ENCODE results near the gene MAGI1.

MAGI1 gene

GRCh38 chr3:65561617-65562016 lies 477.1 kb downstream of the MAGI1 start:
- ATAC-seq: no peak

GRCh38 chr3:65560901-65561300 lies 477.8 kb downstream of the MAGI1 start:
- ATAC-seq: no peak
- TF ChIP-seq TOX (CRISPR knock-in tag; IDR thresholded peaks at IDR 0.05; ENCODE audit: borderline replicate concordance) (no peak), BACH2 (CRISPR knock-in tag; IDR thresholded peaks at IDR 0.05; ENCODE audit: borderline replicate concordance) (no peak), TCF4 (CRISPR knock-in tag; IDR thresholded peaks at IDR 0.05; ENCODE audit: borderline replicate concordance) (no peak), ZNF70 (CRISPR knock-in tag; IDR thresholded peaks at IDR 0.05) (no peak), ZC3H10 (CRISPR knock-in tag; IDR thresholded peaks at IDR 0.05) (no peak)

More at GRCh38 chr3:65561617-65562016, 477.1 kb downstream of the MAGI1 start:
- TF ChIP-seq ESRRG (CRISPR knock-in tag; IDR thresholded peaks at IDR 0.05) (no peak), SNAI2 (CRISPR knock-in tag; IDR thresholded peaks at IDR 0.05) (no peak), ZFP30 (CRISPR knock-in tag; IDR thresholded peaks at IDR 0.05) (no peak), POU6F1 (CRISPR knock-in tag; IDR thresholded peaks at IDR 0.05; ENCODE audit: borderline replicate concordance, low read depth) (no peak), ZNF565 (CRISPR knock-in tag; conservative IDR thresholded peaks at IDR 0.05; ENCODE audit: low read depth) (no peak), PATZ1 (CRISPR knock-in tag; IDR thresholded peaks at IDR 0.05; ENCODE audit: borderline replicate concordance) (no peak), GLIS3 (CRISPR knock-in tag; IDR thresholded peaks at IDR 0.05) (no peak), RARB (CRISPR knock-in tag; IDR thresholded peaks at IDR 0.05) (no peak), ZNF70 (CRISPR knock-in tag; IDR thresholded peaks at IDR 0.05) (no peak), OSR1 (CRISPR knock-in tag; IDR thresholded peaks at IDR 0.05) (no peak)

- ATAC-seq: no peak
- TF ChIP-seq ESRRG (CRISPR knock-in tag; IDR thresholded peaks at IDR 0.05) (no peak), ZFP3 (CRISPR knock-in tag; IDR thresholded peaks at IDR 0.05) (no peak), ZNF565 (CRISPR knock-in tag; conservative IDR thresholded peaks at IDR 0.05; ENCODE audit: low read depth) (no peak), BACH2 (CRISPR knock-in tag; IDR thresholded peaks at IDR 0.05; ENCODE audit: borderline replicate concordance) (no peak), ZFP30 (CRISPR knock-in tag; IDR thresholded peaks at IDR 0.05) (no peak), TCF4 (CRISPR knock-in tag; IDR thresholded peaks at IDR 0.05; ENCODE audit: borderline replicate concordance) (peak; percentile 77), PPARA (CRISPR knock-in tag; IDR thresholded peaks at IDR 0.05; ENCODE audit: borderline replicate concordance) (no peak), ZNF8 (CRISPR knock-in tag; IDR thresholded peaks at IDR 0.05) (0 out of 2 replicates have a peak, but pooled peaks have one; percentile 9), ISL1 (CRISPR knock-in tag; IDR thresholded peaks at IDR 0.05) (no peak)
Observed at GRCh38 chr3:65560133-65560532, 478.6 kb downstream of the MAGI1 start.

GRCh38 chr3:65559643-65560042 lies 479.1 kb downstream of the MAGI1 start:
- no peak for TF ChIP-seq PPARA (CRISPR knock-in tag; IDR thresholded peaks at IDR 0.05; ENCODE audit: borderline replicate concordance)
- TF ChIP-seq ZNF8 (CRISPR knock-in tag; IDR thresholded peaks at IDR 0.05): no peak
- no peak for TF ChIP-seq ARNTL (CRISPR knock-in tag; IDR thresholded peaks at IDR 0.05; ENCODE audit: borderline replicate concordance, low read depth)
- no peak for ATAC-seq

DNA sequence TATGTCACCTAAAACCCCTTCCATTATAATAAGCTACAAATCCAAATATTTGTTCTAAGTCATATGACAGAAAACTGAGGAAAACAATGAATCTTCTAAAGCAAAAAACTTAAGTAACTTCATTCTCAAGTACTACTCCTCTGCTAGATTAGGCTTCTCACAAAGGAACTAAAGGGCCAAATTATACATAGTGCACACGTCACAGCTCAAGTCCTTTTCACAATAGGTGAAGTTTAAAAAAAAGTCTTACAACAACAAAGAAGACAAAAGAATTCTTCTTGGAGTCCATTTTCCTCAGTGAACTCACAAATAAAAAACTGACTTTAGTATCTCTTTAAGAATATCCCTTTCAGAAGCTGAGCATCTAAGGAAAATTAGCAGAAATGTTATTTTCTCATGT lies 479.9 kb downstream of the MAGI1 start:
- TF ChIP-seq POU6F1 (CRISPR knock-in tag; IDR thresholded peaks at IDR 0.05; ENCODE audit: borderline replicate concordance, low read depth) (no peak), RARB (CRISPR knock-in tag; IDR thresholded peaks at IDR 0.05) (no peak), CSRNP3 (CRISPR knock-in tag; IDR thresholded peaks at IDR 0.05) (no peak), OSR1 (CRISPR knock-in tag; IDR thresholded peaks at IDR 0.05) (no peak), ZFP30 (CRISPR knock-in tag; IDR thresholded peaks at IDR 0.05) (no peak), ZNF70 (CRISPR knock-in tag; IDR thresholded peaks at IDR 0.05) (no peak), PATZ1 (CRISPR knock-in tag; IDR thresholded peaks at IDR 0.05; ENCODE audit: borderline replicate concordance) (no peak), TOX (CRISPR knock-in tag; IDR thresholded peaks at IDR 0.05; ENCODE audit: borderline replicate concordance) (no peak), CSDC2 (CRISPR knock-in tag; IDR thresholded peaks at IDR 0.05) (no peak), ISL1 (CRISPR knock-in tag; IDR thresholded peaks at IDR 0.05) (no peak), ESRRG (CRISPR knock-in tag; IDR thresholded peaks at IDR 0.05) (no peak), ZNF565 (CRISPR knock-in tag; conservative IDR thresholded peaks at IDR 0.05; ENCODE audit: low read depth) (no peak), SNAI2 (CRISPR knock-in tag; IDR thresholded peaks at IDR 0.05) (no peak), BACH2 (CRISPR knock-in tag; IDR thresholded peaks at IDR 0.05; ENCODE audit: borderline replicate concordance) (no peak), GLIS3 (CRISPR knock-in tag; IDR thresholded peaks at IDR 0.05) (no peak)
- ATAC-seq: no peak
